Ecto neural progenitor cell (in vitro differentiated cells): ENCODE data around the gene ZNF697.
"Not testable (repeated sequence)": the region's sequence is repeated elsewhere in the genome, so short reads cannot be mapped to it uniquely, and the experiment has no call there.

Experiments
- DNase-seq: peaks from one replicate; pipeline ENCODE4 v3.0.0-alpha.2; 2018; ENCODE audit warnings: low spot score

ZNF697 gene

DNA sequence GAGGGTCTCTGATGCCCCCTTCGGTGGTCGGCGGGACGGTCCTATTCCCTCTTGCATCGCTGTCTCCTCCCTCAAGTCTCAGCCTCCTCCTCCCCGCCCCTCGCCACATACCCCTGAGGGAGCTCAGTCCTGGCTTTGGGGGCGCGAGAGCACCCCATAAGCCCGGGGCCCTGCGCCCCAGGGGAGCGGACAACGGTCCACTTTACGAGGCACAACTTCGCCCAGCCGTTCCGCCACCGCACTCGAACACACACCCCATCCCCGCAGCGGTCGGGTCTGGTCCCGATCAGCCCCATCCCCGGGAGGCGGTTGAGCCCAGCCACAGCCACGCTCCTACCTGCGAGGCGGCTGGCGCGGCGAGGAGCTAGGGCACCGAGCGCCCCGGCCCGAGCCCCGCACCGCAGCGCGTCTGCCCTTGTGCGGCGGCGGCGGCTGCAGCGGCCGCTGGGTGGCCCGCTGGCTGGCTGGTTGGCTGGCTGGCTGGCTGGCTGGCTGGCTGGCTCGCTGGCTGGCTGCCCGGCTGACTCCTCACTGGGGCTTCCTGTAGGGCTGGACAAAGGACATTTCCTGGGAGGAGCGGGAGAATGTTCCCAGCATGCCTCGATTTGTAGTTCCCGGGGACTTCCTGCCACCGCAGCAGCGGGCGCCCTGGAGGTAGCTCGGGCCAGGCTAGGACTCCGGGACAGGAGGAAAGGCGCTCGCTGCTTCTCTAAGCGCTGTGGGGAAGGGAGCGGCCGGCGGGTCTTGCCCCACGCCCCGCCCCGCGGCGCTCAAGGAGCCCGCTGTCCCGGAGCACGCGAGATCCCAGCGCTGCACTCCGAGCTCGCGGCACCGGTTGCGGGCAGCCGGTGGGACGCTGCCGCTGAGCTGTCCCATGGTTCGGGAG lies at the start of gene ZNF697:
Gene ZNF697, minus strand, starts transcription at position 533 of the 886 bp plus-strand sequence. CDS start 22,166 bp downstream, outside the sequence.
- peak; percentile 95 for DNase-seq

DNA sequence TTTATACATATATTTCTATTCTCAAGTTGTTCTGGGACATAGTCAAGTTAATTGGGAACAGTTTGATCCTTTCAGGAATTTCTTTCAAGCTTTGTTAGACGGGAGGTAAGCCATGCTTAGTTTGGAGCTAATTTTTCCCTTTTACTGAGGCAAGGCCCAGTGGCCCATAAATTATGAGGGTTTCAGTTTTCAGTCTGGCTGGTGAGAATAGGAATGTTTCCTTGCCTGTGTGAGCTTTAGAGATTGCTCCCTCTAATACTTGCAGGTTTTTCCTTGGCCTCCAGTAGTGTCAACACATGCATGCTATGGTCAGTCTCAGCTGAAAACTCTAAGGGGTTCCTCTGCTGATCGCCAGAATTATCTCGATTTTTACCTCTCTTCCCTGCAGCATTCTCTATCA lies 49.5 kb upstream of the ZNF697 start:
- no peak for DNase-seq

DNA sequence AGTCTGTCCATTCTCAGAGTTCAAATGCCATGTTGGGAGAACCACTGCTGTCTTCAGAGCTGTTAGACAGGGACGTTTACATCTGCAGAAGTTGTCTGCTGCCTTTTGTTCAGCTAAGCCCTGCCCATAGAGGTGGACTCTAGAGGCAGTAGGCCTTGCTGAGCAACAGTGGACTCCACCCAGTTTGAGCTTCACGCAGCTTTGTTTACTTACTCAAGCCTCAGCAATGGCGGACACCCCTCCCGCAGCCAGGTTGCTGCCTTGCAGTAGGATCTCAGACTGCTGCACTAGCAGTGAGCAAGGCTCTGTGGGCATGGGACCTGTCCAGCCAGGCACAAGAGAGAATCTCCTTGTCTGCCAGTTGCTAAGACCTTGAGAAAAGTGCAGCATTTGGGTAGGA lies 48.8 kb upstream of the ZNF697 start:
- DNase-seq, result not testable (repeated sequence)

DNA sequence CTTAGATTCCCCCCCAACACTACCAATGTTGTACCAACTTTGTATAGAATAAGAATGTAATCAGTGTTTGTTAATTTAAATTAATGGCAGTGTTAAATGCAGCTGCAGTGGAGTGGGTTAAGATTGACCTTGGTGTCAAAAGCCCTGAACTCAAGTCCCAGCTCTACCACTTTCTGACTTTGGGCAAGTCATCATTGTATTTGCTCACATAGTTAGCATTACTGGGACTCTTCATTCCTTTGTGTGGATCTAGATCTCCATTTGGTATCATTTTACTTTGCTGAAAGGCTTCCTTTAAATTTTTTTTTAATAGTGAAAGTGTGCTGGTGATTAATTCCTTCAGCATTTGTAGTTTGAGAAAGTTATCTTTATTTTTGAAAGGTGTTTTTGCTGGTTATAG lies 41.4 kb upstream of the ZNF697 start:
- no peak for DNase-seq

DNA sequence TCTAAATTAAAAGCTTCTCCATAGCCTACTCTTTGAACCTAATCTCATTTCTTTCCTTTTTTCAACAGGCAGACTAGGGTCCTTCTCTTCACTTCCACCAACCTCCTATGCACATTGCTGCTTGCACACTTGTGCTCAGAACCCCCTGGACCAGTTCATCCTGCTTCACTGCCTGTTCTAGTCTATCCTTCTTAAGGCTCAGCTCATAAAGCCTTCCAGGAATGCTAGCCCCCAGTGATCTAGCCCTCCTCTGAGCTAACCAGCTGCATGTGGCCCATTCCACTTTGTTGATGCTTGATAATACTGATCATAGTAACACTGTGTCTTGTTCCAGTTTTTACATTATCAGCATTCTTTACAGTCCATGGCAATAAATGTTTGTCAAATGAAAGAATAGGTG lies 40.7 kb upstream of the ZNF697 start:
- DNase-seq, result no peak

DNA sequence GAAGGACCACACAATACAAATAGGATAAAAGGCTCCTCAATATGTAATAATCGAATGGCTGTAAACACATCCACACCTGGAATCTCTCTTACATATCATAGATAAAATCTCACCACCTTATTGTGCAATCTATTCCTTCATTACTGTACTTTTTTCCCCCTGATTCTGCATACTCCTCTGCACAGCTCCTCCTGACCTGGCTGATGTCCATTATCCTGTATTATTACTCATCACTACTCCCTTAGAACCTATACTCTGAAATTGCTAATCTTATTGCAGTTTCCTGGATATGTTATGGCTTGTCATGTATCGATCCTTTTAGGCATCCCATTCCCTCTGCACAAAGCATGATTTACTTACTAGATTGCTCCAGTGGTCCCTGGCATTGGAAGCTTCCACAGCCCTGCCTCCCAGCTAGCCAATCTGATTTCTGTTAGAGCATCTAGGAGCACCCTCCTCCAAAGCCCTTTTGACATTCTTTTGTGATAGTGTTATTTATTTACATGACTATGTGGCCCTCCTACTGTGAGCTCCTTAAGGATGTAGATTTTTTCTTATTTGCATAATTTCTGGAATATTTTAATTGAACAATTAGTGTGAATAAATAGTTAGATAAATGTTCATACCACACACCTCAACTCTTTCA lies 39.5 kb upstream of the ZNF697 start:
- no peak for DNase-seq

DNA sequence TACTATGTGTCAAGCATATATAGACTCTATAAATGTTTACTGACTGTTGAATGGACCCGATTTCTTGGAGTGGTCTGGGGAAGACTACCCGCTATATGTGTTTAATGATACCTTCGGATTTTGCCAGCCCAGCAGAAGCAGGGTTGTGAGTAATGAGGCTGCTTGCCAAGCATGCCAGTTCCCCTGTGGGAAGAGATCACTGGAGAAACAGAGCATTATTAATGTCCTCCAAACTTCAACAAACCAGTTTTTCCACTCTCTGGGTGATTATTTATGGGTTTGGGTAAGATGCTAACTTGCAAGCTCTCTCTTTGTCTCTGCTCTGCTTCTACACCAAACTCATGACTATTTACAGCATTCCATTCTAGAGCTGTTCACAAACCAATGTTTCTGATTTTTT lies 38.6 kb upstream of the ZNF697 start:
- no peak for DNase-seq

DNA sequence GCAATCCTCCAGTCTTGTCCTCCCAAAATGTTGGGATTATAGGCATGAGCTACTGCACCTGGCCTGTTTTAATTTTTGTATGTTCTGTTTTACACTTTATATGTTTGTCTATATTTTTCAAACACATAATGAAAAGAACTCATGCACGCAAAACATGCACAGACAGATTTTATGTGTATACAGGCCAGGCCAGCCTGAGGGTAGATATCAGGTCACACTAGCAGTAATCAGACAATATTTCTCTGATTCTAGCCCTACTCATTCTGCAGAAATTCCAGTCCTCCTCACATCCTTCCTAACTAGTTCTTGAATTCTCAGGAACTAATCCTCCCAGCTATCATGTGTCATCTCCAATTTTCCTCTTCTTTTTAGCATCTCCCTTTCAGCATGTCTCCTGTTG lies 35.8 kb upstream of the ZNF697 start:
- DNase-seq, result no peak

DNA sequence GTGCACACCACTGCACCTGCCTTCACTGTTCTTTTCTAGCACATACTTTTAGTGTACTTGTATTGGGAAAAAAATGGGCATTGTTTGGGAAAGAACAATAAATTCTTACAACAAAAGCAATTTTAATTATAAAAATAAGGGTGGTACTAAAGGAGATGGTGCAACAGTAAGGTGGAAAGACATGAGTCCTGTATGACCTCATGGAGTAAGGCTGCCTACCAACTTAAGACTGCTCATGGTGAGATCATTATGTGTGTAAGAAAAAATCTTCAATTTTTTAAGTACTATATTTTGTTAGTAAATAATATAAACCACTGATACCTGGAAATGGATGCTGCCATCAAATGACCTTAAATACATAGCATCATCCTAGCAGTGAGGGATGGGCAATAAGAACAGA lies 34.1 kb upstream of the ZNF697 start:
- no peak for DNase-seq

DNA sequence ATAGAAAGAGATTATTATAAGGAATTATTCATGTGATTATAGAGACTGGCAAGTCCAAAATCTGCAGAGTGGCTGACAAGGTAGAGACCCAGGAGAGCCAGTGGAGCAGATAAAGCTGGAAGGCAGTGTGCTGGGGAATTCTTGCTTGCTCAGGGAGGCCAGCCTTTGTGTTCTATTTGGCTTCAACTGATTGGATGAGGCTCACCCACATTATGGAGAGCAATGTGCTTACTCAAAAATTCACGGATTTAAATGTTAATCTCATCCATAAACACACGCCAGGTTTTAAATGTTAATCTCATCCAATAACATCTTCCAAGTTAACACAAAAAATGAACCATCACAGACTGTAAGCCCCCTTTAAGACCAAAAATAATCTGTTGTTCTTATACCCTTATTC lies 33.5 kb upstream of the ZNF697 start:
- DNase-seq, result no peak

DNA sequence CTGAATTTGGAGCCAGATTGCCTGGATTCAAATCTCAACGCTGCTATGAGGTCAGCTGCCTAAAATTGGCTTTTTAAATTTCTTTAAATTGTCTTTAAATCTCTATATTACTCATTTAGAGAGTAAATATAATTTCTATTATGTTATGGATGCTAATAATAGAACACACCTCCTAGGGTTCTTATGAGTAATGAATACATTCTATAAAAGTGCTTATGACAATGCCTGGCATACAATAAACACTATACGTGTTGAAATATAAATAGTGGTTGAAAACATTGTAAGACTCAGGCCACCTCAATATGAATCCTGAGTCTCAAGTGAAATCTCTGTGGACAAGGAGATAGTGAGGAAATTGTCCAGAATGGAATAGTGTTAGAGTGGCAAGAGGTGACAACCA lies 32.7 kb upstream of the ZNF697 start:
- DNase-seq, result no peak

DNA sequence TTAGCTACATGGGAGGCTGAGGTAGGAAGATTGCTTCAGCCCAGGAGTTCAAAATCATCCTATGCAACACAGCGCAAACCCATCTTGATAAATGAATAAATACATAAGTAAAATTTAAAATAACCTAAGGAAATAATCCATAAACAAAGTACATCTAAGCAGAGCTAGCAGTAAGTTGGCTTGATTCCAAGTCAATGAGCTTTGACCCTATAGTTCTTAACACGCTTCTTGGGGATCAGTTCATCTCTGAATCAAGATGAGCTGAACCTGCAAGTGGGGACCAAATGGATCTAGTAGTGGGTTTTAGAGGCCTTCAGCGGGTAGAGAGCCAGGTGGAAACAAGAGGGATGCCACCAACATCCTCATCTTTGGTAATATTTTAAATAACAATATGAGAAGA lies 32.1 kb upstream of the ZNF697 start:
- DNase-seq, result no peak

DNA sequence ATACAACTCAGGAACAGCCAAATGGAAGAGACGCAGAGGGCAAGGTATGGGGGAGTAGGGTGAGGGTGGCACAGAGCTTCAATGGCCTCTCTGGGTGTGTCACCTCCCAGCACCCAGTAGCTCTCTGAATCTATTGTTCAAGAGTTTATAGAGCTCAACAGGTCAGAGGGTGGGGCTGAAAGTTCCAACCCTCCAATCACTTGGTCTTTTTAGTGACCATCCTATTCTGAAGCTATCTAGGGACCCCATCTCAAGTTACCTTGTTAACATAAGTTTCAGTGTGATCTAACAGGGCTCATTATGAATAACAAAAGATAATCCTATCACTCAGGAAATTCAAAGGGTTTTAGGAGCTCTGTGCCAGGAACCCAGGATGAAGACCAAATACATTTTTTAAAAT lies 31.2 kb upstream of the ZNF697 start:
- DNase-seq, result no peak

DNA sequence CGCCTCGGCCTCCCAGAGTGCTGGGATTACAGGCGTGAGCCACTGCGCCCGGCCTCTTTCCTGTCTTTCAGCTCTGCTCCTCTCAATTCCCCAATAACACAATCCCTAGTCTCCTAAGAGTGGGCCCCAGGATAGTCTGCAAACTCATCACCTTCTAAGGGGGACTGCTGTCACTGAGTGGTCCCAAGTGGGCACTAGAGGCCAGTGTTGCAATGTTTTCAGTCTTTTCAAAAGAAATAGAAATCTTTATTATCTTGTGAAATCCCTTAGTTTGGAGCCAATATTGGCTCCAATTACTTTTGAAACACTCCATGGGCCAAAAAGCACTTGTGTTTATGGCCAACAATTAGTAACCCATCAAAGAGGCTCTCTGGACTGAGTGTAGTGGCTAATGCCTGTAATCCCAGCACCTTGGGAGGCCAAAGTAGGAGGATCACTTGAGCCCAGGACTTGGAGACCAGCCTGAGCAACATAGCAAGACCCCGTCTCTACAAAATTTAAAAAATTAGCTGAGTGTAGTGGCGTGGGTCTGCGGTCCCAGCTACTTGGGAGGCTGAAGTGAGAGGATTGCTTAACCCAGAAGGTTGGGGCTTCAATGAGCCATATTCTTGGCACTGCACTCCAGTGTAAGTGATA lies 28.6 kb upstream of the ZNF697 start:
- no peak for DNase-seq

DNA sequence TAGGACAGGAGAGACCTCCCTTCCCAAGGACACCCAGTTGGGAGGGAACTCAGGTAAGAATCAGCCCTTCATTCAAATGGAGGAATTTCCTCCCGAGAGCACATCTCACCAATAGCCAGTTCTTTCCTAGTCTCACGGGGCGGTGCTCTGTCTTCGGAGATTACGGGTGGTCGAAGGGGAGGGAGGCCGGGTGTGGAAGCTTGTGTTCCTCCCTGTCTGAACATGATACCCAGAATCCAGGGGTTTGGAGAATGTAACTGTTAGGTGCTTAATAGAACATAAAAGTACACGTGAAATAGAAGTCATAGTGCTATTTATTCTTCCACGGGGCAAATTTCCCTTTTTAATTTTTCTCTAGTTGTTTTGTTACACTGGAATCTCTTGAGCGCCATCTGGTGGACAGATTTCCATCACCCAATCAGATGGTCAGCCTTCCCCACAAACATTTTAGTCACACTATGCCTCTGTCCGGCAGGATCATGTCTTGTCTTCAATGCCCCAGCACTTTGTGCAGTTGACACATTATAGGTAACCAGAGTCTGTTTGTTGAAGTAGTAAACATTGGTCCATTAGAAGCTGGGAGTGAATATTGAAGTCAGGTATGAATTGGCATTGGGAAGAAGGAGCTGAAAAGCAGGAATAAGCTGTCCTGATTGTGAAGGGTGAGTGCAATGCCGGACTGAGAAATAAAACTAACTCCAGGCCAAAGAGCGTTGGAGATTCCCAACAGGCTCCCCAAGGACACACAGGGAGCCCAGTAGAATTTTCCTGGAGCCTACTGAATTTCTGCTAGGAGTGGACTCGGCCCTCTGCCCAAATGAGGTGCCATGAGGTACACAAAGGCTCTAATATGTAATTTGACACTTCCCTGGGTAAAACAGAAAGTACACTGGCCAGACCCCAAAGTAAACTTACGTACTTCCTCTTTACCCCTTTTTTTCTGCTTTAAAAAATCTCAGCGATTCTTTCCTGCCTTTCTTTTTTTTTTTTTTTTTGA lies 27.6 kb upstream of the ZNF697 start:
- DNase-seq, result peak; percentile 79

DNA sequence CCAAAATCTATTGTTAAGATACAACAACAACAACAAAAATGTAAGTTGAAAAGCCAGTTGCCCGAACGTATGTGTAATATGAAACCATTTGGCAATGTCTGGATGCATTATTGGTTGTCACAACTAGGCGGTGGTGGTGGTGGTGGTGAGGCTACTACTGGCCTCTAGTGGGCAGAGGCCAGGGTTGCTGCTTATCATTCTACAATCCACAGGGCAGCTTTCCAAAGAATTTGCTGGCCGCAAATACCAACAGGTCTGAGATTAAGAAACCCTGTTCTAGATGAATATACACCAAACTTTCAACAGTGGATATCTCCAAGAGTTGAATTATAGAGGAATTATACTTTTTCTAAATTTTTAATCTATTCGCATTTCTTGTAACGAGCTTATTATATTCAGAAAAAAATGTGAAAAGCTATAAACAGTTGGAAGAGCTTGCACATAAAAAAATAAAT lies 26.8 kb upstream of the ZNF697 start:
- DNase-seq, result no peak

DNA sequence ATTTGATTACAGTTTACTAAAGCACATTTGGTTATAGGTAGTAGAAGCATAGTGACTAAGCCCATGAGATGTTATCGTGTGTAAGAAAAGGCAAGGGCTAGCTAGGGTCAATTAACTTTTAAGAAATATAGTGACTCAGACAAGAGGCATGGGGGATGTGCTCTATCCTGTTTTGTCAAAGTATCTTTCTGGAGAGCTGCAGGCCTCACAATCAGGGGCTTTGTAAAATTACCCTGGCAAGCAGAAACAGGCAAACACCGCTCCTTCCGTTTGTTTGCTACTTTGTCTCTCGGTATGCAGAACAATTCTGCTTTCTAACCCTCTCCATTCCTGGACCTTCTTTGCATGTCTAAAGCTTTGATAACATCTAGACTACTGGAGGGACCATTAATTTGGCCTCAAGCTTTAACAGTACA lies 26.1 kb upstream of the ZNF697 start:
- DNase-seq, result no peak

DNA sequence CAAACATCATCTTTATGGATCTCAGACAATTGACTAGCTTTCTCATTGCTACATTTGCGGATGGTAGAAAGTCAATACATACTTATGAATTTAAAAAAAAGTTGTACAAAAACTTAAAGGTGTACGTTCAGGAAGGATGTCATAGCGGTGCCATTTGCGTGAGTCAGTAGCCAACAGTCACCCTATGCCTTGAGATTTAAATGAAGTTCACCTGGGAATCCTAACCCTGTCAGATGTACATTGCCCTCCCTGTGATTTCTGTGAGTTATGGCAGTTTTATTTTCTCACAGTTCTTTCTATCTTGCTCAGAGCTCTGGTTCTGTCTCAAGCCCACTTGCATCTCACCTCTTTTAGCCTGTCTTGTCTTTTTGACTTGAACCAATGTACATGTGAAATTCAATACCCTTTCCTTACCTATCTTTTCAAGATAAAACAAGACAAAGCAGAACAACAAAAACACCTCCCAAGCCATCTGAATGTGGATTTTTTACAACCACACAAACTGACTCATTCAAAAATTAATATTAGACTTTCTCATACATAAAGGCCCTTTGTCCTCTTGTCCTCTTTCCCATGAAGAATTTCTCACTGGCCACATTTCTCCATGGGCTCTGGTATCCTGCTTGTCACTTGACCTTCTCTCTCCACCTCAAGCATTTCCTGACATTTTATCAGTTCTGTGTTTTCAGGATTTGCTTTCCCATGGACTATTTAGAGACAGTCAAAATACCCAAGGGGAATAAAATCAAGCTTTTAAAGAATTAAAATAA lies 25.3 kb upstream of the ZNF697 start:
- DNase-seq, result no peak

DNA sequence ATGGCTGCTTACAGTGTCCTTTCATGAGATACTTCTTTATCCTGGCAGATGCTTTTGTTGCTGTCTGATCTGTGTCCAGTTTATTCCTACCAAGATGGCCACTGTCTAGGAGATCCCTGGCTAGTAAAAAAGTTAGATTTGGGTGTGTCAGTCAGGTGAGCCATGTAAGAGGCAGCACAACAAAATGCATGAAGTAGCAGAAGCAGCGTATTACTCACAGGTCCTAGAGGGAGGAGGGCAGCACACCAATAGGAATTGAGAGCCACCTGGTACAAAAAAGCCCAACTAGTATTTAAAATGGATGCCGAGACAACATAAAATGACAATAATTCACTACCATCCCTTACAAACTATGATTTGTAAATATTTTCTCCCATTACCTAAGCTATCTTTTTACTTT lies 22.8 kb upstream of the ZNF697 start:
- no peak for DNase-seq

DNA sequence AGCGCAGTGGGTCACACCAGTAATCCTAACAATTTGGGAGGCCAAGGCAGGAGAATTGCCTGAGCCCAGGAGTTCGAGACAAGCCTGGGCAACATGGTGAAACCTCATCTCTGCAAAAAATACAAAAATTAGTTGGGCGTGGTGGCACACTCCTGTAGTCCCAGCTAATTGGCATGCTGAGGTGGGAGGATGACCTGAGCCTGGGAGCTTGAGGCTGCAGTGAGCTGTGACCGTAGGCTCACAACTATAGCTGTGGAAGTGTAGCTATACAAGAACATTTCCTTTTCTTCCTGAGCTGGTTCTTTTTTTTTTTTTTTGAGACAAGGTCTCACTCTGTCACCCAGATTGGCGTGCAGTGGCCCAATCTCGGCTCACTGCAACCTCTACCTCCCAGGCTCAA lies 19.1 kb upstream of the ZNF697 start:
- DNase-seq, result no peak

DNA sequence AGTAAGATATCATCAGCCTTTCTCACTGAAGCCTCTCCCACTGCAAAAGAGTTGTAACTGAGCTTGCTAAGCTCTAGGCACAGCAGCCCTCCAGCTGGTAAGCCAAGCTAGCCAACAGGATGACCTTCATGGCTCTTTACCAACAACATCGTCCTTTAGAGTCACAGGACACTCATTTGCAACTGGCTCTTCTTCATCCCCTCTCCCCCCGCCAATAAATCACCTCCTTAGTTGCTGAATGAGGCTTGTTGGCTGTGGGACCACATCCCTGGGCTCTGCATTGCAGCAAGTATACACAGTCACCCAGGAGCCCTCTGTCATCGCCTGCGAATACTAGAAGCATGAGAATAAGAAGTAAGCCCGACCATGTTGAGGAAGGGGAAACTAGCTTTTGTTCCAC lies 16.0 kb upstream of the ZNF697 start:
- no peak for DNase-seq
